GM18861 (cell line): ENCODE data around the gene SHH.

Source experiments
- ATAC-seq: cut with Tn5 transposase; IDR thresholded peaks from one replicate; pipeline ENCODE4 v1.9.1; 2021; ENCODE audit not compliant: unreplicated experiment

Gene SHH

GRCh38 chr7:155766386-155766785, 45.9 kb downstream of the SHH start:
- no peak for ATAC-seq

- ATAC-seq, result no peak
Measured at GRCh38 chr7:155765458-155765857, 46.8 kb downstream of the SHH start.

- ATAC-seq, result no peak
Measured at GRCh38 chr7:155764438-155764793, 47.8 kb downstream of the SHH start.

- ATAC-seq, result no peak
Measured at GRCh38 chr7:155763691-155764437, 48.4 kb downstream of the SHH start.

GRCh38 chr7:155763122-155763521, 49.1 kb downstream of the SHH start:
- ATAC-seq, result no peak

DNA sequence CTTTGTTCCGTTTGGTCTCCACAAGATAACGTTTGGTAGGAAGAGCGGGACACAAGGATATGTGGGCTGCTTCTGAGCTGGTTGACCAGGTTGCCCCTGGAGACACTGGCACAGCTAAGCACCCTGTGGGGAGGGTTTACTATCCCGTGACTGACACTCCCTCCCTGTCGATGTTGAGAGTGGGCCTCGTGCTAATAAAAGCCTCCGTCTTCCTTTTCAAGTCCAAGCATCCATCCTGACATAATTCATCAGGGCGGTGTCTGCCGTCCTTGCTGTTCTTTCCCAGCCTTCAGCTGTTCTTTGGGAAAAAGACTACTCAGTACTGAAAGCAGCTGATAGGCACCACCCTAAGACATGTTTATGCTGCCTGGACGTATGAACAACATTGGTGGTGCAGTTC, 49.6 kb downstream of the SHH start:
- ATAC-seq, result no peak

- ATAC-seq, result no peak
Measured at GRCh38 chr7:155762036-155762435, 50.2 kb downstream of the SHH start.

GRCh38 chr7:155761162-155761561, 51.1 kb downstream of the SHH start:
- ATAC-seq, result no peak

GRCh38 chr7:155759740-155760430, 52.4 kb downstream of the SHH start:
- ATAC-seq, result no peak

DNA sequence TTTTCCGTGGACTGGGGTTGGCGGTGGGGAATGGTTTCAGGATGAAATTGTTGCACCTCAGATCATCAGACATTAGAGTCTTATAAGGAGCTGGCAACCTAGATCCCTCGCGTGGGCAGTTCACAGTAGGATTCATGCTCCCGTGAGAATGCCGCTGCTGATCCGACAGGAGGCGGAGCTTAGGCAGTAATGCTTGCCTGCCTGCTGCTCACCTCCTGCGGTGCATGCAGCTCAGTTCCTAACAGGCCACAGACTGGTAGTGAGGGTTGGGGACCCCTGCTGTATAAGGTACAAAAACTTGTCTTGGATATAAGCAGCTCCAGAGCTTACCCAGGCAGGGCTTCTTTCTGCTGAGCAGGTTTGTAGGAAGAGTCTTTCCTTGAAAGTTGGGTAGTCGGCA, 53.9 kb downstream of the SHH start:
- no peak for ATAC-seq

DNA sequence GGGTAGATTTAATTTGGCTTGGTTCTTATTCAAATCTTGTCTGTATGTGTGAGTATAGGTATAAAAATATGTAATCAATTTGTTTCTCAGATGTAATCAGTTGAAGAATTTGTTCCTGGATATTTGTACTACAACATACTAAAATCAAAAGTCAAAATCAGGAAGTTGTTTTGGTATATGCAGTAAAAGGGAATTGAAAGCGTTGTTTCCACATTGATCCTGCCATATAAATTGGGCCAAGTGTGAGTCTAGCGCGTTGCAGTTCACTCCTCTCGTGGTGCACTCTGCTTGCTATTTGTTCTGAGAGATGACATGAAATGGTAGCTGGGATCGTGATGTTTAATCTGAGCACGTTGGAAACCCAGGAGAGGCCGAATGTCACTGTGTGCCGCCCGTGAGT, 55.9 kb downstream of the SHH start:
- no peak for ATAC-seq

- ATAC-seq, result no peak
Measured at GRCh38 chr7:155755026-155755425, 57.2 kb downstream of the SHH start.

- ATAC-seq, result no peak
Measured at GRCh38 chr7:155754165-155754564, 58.1 kb downstream of the SHH start.

- ATAC-seq, result no peak
Measured at GRCh38 chr7:155753446-155753965, 58.8 kb downstream of the SHH start.

GRCh38 chr7:155752756-155753445, 59.4 kb downstream of the SHH start:
- ATAC-seq, result peak; percentile 41

- ATAC-seq, result no peak
Measured at GRCh38 chr7:155751409-155751808, 60.9 kb downstream of the SHH start.

- ATAC-seq, result no peak
Measured at GRCh38 chr7:155750255-155751125, 61.8 kb downstream of the SHH start.
